ENCODE measurements around the gene ECT2L. TPM values are rescaled to one million over a fixed set of nuclear protein-coding genes. Genes with fewer than 3 reads are reported as not detected.

ECT2L gene
- total and polyA plus RNA-seq, 2 experiments from 2014 or later: 0.03 to 0.15 TPM

DNA sequence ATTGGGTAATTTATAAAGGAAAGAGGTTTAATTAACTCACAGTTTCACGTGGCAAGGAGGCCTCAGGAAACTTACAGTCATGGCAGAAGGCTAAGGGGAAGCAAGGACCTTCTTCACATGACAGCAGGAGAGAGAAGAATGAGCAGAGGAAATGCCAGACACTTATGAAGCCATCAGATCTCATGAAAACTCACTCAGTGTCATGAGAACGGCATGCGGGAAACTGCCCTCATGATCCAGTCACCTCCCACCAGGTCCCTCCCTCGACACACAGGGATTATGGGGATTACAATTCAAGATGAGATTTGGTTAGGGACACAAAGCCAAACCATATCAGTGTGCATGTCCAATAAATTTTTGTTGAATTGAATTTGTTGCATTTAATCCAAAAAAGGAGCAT lies 52.0 kb downstream of the ECT2L start (continued):
- TF ChIP-seq, protein P1, sequence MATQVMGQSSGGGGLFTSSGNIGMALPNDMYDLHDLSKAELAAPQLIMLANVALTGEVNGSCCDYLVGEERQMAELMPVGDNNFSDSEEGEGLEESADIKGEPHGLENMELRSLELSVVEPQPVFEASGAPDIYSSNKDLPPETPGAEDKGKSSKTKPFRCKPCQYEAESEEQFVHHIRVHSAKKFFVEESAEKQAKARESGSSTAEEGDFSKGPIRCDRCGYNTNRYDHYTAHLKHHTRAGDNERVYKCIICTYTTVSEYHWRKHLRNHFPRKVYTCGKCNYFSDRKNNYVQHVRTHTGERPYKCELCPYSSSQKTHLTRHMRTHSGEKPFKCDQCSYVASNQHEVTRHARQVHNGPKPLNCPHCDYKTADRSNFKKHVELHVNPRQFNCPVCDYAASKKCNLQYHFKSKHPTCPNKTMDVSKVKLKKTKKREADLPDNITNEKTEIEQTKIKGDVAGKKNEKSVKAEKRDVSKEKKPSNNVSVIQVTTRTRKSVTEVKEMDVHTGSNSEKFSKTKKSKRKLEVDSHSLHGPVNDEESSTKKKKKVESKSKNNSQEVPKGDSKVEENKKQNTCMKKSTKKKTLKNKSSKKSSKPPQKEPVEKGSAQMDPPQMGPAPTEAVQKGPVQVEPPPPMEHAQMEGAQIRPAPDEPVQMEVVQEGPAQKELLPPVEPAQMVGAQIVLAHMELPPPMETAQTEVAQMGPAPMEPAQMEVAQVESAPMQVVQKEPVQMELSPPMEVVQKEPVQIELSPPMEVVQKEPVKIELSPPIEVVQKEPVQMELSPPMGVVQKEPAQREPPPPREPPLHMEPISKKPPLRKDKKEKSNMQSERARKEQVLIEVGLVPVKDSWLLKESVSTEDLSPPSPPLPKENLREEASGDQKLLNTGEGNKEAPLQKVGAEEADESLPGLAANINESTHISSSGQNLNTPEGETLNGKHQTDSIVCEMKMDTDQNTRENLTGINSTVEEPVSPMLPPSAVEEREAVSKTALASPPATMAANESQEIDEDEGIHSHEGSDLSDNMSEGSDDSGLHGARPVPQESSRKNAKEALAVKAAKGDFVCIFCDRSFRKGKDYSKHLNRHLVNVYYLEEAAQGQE (IDR thresholded peaks at IDR 0.05; ENCODE audit: unreplicated experiment): no peak
- TF ChIP-seq JUNB (IDR thresholded peaks at IDR 0.05; ENCODE audit: unreplicated experiment): no peak
- TF ChIP-seq, protein P2, sequence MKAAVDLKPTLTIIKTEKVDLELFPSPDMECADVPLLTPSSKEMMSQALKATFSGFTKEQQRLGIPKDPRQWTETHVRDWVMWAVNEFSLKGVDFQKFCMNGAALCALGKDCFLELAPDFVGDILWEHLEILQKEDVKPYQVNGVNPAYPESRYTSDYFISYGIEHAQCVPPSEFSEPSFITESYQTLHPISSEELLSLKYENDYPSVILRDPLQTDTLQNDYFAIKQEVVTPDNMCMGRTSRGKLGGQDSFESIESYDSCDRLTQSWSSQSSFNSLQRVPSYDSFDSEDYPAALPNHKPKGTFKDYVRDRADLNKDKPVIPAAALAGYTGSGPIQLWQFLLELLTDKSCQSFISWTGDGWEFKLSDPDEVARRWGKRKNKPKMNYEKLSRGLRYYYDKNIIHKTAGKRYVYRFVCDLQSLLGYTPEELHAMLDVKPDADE (IDR thresholded peaks at IDR 0.05): no peak

DNA sequence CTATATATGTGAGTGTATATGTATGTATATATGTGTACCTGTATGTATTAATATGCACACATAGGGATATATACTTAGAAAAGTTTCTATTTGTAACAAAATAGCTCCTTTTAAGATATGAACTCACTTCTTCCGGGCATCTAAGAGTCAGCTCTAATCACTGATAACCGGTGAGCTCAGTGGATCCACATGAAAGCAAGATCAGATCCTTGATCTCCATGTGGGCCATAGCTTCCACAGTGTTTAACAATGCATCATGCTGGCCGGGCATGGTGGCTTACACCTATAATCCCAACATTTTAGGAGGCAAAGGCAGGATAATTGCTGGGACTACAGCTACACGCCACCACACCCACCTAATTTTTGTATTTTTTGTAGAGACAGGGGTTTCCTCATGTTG lies 52.6 kb downstream of the ECT2L start:
- Histone ChIP-seq H2AFZ (no peak overlapping the region), H3F3A (replicated peaks; ENCODE audit: low read depth) (no peaks in the 10 kb centered on the region; the same call in 1 of the 2 replicates), H3K27ac (ENCODE audit: low read depth) (no peak overlapping the region), H3K4me3 (no peak overlapping the region), H3K27me3 (ENCODE audit: insufficient read depth) (no peaks in the 10 kb centered on the region), H3K4me2 (no peak overlapping the region), H3K9me2 (ENCODE audit: insufficient read depth) (no peaks in the 10 kb centered on the region), H3K36me3 (ENCODE audit: insufficient read depth) (no peaks in the 10 kb centered on the region), H4K20me1 (replicated peaks; ENCODE audit: insufficient read depth) (no peaks in the 10 kb centered on the region), H3K4me1 (ENCODE audit: insufficient read depth) (no peaks in the 10 kb centered on the region; the same call in 1 of the 2 replicates), H3K79me2 (replicated peaks; ENCODE audit: insufficient read depth) (no peaks in the 10 kb centered on the region)
- Mint-ChIP-seq H3K36me3 (ENCODE audit: low read depth) (no peaks in the 10 kb centered on the region), H3K9me3 (no peaks in the 10 kb centered on the region), H3K4me1 (peaks cover 6% of the 10 kb centered on the region; the same call in 2 of the 3 replicates), H3K4me3 (no peak overlapping the region), H3K27ac (no peak overlapping the region), H3K27me3 (ENCODE audit: insufficient read depth, low read depth, poor library complexity) (peaks cover 2% of the 10 kb centered on the region)
- no peak for DNase-seq (ENCODE audit: low spot score)
- ATAC-seq: no peak
- TF ChIP-seq POLR2AphosphoS5 (IDR thresholded peaks at IDR 0.05; ENCODE audit: low read depth) (no peak), ZNF114 (CRISPR knock-in tag; IDR thresholded peaks at IDR 0.05) (no peak), JUNB (IDR thresholded peaks at IDR 0.05; ENCODE audit: unreplicated experiment) (no peak), ZNF331 (CRISPR knock-in tag; IDR thresholded peaks at IDR 0.05; ENCODE audit: low read depth) (no peak), STAT1 (IDR thresholded peaks at IDR 0.05; ENCODE audit: unreplicated experiment) (no peak), CREB1 (CRISPR knock-in tag; IDR thresholded peaks at IDR 0.05; ENCODE audit: low read depth) (no peak), EZH2 (IDR thresholded peaks at IDR 0.05; ENCODE audit: low read depth, unreplicated experiment) (no peak), EZH2phosphoT487 (IDR thresholded peaks at IDR 0.05; ENCODE audit: unreplicated experiment) (no peak)
- TF ChIP-seq, protein P1 (IDR thresholded peaks at IDR 0.05; ENCODE audit: unreplicated experiment): no peak
- TF ChIP-seq, protein P3, sequence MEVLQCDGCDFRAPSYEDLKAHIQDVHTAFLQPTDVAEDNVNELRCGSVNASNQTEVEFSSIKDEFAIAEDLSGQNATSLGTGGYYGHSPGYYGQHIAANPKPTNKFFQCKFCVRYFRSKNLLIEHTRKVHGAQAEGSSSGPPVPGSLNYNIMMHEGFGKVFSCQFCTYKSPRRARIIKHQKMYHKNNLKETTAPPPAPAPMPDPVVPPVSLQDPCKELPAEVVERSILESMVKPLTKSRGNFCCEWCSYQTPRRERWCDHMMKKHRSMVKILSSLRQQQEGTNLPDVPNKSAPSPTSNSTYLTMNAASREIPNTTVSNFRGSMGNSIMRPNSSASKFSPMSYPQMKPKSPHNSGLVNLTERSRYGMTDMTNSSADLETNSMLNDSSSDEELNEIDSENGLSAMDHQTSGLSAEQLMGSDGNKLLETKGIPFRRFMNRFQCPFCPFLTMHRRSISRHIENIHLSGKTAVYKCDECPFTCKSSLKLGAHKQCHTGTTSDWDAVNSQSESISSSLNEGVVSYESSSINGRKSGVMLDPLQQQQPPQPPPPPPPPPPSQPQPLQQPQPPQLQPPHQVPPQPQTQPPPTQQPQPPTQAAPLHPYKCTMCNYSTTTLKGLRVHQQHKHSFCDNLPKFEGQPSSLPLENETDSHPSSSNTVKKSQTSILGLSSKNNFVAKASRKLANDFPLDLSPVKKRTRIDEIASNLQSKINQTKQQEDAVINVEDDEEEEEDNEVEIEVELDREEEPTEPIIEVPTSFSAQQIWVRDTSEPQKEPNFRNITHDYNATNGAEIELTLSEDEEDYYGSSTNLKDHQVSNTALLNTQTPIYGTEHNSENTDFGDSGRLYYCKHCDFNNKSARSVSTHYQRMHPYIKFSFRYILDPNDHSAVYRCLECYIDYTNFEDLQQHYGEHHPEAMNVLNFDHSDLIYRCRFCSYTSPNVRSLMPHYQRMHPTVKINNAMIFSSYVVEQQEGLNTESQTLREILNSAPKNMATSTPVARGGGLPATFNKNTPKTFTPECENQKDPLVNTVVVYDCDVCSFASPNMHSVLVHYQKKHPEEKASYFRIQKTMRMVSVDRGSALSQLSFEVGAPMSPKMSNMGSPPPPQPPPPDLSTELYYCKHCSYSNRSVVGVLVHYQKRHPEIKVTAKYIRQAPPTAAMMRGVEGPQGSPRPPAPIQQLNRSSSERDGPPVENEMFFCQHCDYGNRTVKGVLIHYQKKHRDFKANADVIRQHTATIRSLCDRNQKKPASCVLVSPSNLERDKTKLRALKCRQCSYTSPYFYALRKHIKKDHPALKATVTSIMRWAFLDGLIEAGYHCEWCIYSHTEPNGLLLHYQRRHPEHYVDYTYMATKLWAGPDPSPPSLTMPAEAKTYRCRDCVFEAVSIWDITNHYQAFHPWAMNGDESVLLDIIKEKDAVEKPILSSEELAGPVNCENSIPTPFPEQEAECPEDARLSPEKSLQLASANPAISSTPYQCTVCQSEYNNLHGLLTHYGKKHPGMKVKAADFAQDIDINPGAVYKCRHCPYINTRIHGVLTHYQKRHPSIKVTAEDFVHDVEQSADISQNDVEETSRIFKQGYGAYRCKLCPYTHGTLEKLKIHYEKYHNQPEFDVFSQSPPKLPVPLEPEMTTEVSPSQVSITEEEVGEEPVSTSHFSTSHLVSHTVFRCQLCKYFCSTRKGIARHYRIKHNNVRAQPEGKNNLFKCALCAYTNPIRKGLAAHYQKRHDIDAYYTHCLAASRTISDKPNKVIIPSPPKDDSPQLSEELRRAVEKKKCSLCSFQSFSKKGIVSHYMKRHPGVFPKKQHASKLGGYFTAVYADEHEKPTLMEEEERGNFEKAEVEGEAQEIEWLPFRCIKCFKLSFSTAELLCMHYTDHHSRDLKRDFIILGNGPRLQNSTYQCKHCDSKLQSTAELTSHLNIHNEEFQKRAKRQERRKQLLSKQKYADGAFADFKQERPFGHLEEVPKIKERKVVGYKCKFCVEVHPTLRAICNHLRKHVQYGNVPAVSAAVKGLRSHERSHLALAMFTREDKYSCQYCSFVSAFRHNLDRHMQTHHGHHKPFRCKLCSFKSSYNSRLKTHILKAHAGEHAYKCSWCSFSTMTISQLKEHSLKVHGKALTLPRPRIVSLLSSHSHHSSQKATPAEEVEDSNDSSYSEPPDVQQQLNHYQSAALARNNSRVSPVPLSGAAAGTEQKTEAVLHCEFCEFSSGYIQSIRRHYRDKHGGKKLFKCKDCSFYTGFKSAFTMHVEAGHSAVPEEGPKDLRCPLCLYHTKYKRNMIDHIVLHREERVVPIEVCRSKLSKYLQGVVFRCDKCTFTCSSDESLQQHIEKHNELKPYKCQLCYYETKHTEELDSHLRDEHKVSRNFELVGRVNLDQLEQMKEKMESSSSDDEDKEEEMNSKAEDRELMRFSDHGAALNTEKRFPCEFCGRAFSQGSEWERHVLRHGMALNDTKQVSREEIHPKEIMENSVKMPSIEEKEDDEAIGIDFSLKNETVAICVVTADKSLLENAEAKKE (CRISPR knock-in tag; IDR thresholded peaks at IDR 0.05): no peak
